Kidney (tissue), 14 donors: ENCODE results near the gene ATF7IP2. TPM values are rescaled to one million over a fixed set of nuclear protein-coding genes. Genes with fewer than 3 reads are reported as not detected.

ENCODE experiments used
- DNase-seq, 5 donors: peaks; one replicate each; pipeline ENCODE4 v3.0.0-alpha.2; 2013 to 2020
- FAIRE-seq: peaks from 2 replicates; lab custom pipeline; 2012; peaks lifted over from hg19 to GRCh38; lab: Jason Lieb, UNC
- H3K27ac ChIP-seq, 2 donors: one replicate each; pipeline ENCODE4 v1.7.0; 2013; ENCODE audit warnings: low read depth in 2 of 2, low read length in 2 of 2, inconsistent platforms in 1 of 2
- H3K27me3 ChIP-seq: one replicate; pipeline ENCODE4 v1.7.1; 2013; ENCODE audit warnings: low read length, inconsistent platforms; ENCODE audit not compliant: control insufficient read depth, insufficient read depth
- H3K36me3 ChIP-seq, 3 donors: one replicate each; pipeline versions ENCODE4 v1.7.0 to v1.7.1; 2013; ENCODE audit warnings: low read length in 3 of 3, control low read depth in 1 of 3, inconsistent platforms in 1 of 3; ENCODE audit not compliant: insufficient read depth in 3 of 3, control insufficient read depth in 2 of 3
- H3K4me1 ChIP-seq, 3 donors: one replicate each; pipeline versions ENCODE4 v1.7.0 to v1.7.1; 2013; ENCODE audit warnings: low read length in 3 of 3, inconsistent platforms in 1 of 3, low read depth in 1 of 3; ENCODE audit not compliant: control insufficient read depth in 2 of 3, insufficient read depth in 2 of 3
- H3K4me3 ChIP-seq, 3 donors: one replicate each; pipeline versions ENCODE4 v1.7.0 to v1.8.1; 2013; ENCODE audit warnings: low read length in 3 of 3, control low read depth in 1 of 3, inconsistent platforms in 1 of 3
- H3K9ac ChIP-seq, 3 donors: one replicate each; pipeline versions ENCODE4 v1.7.0 to v1.7.1; 2013; ENCODE audit warnings: low read length in 3 of 3, control low read depth in 1 of 3, inconsistent platforms in 1 of 3
- H3K9me3 ChIP-seq, 3 donors: one replicate each; pipeline versions ENCODE4 v1.7.0 to v1.7.1; 2013; ENCODE audit warnings: low read length in 3 of 3, control low read depth in 1 of 3, inconsistent platforms in 1 of 3; ENCODE audit not compliant: control insufficient read depth in 2 of 3, insufficient read depth in 1 of 3
- intact Hi-C: fragments of 100-400 bp; cut with DNase I; formaldehyde crosslinking; loops from one replicate; pipeline ENCODE4 v1.11.1; 2022
- polyA plus RNA-seq: library from polyadenylated mRNA; stranded (reverse); fragments of 350-450 nt; fragmentation: Illumina TruSeq; extraction: RNeasy Lipid Tissue Mini Kit (QIAGEN cat#74804); gene quantifications from one replicate; pipeline ENCODE4 v1.2.3, GENCODE V29; 2014; ENCODE audit warnings: low read depth, low replicate concordance; ENCODE audit not compliant: insufficient read depth
- total RNA-seq: library from RNA; stranded (reverse); fragmentation: NEBNext Ultra II Directional; extraction: Animal tissue kit (Norgen Biotek cat#: 25700); gene quantifications from one replicate; pipeline ENCODE4 v1.2.1, GENCODE V29; 2021
- TF ChIP-seq, protein P1 (sequence below): IDR thresholded peaks from 3 replicates; pipeline ENCODE4 v1.5.1; 2012; ENCODE audit warnings: mild to moderate bottlenecking, moderate library complexity, borderline replicate concordance; ENCODE audit not compliant: insufficient read depth; ENCODE audit errors: extremely low read depth
- donor health status: control.
- donor health status: control.
- donor health status: control.
- donor health status: control.
- donor health status: control.
- donor health status: DM: yes; HTN: yes; CAD: no.
- donor health status: Normal renal cell carcinoma (clear cell type).

The ATF7IP2 gene
- total and polyA plus RNA-seq, 2 donors from 2014 or later: 17.1 to 20.2 TPM

DNA sequence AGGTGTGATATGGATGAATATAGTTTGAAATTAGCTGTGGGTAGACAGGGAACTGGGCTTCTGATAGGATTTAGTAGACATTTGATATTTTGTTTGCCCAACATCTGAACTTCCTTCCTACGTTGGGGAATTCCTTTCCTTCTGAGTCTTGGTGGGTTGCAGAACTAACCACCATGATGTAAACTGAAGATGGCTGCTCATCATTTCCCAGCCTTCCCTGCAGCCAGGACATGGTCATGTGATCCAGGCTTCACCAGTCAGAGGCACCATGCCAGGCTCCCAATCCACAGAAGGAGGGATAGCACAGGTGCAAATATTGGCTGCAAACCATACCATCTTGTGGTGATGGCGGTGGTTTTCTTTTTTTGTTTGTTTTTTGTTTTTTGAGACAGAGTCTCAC is 137.1 kb downstream of the ATF7IP2 start:
- Histone ChIP-seq H3K9ac (no peak overlapping the region), H3K27me3 (no peaks in the 10 kb centered on the region), H3K4me3 (no peak overlapping the region), H3K27ac (no peak overlapping the region), H3K9me3 (no peaks in the 10 kb centered on the region), H3K4me1 (no peaks in the 10 kb centered on the region), H3K36me3 (no peaks in the 10 kb centered on the region)
- FAIRE-seq (no peak), DNase-seq (no peak)
- TF ChIP-seq, protein P1, sequence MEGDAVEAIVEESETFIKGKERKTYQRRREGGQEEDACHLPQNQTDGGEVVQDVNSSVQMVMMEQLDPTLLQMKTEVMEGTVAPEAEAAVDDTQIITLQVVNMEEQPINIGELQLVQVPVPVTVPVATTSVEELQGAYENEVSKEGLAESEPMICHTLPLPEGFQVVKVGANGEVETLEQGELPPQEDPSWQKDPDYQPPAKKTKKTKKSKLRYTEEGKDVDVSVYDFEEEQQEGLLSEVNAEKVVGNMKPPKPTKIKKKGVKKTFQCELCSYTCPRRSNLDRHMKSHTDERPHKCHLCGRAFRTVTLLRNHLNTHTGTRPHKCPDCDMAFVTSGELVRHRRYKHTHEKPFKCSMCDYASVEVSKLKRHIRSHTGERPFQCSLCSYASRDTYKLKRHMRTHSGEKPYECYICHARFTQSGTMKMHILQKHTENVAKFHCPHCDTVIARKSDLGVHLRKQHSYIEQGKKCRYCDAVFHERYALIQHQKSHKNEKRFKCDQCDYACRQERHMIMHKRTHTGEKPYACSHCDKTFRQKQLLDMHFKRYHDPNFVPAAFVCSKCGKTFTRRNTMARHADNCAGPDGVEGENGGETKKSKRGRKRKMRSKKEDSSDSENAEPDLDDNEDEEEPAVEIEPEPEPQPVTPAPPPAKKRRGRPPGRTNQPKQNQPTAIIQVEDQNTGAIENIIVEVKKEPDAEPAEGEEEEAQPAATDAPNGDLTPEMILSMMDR: no peak
- intact Hi-C loops: loop anchor here (5.0 kb wide), 1 partner anchor 209 kb away; no protein-coding TSS in a partner anchor

DNA sequence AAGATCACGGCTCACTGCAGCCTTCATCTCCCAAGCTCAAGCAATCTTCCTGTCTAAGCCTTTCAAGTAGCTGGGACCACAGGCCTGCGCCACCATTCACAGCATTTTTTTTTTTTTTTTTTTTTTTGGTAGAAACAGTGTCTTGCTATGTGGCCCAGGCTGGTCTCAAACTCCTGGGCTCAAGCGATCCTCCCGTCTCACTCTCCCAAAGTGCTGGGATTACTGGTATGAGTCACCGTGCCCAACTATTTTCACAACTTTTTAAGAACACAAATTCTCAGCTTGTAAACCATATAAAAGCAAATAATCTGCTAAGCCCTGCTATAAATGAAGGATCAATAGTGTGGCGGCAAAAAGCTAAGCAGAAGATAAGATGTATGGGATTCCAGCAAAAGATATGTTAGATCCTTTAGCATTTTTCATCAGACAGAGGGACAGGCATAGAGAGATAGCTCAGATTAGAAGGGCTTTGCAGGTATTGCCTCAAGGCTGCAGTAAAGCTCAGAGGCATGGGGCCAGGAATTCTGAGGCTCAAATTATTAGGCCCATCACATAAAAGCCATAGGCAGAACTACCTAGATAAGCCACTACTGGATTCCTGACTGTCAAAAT is 139.5 kb downstream of the ATF7IP2 start:
- Histone ChIP-seq H3K4me3 (no peak overlapping the region), H3K9ac (no peak overlapping the region), H3K9me3 (no peaks in the 10 kb centered on the region), H3K27ac (no peak overlapping the region), H3K36me3 (no peaks in the 10 kb centered on the region), H3K27me3 (no peaks in the 10 kb centered on the region), H3K4me1 (no peaks in the 10 kb centered on the region)
- intact Hi-C loops: no loop called here
- no peak for DNase-seq
- FAIRE-seq: no peak
- TF ChIP-seq, protein P1: no peak

DNA sequence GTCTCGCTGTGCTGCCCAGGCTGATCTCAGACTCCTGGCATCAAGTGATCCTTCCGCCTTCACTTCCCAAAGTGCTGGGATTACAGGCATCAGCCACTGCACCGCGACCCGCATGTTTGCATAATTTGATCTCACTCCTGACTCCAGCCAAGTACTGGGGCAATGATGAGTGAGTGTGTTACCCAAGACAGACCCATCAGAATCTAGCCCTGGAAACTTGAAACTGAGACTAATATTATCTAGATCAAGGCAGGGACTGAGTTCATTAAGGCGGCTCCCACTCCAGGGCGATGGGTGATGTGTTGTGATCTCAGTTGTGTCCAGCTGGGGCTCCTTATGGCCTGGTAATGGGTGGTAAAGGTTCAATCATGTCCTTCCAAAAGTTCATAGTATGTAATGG is 141.1 kb downstream of the ATF7IP2 start:
- intact Hi-C loops: no loop called here
- TF ChIP-seq, protein P1: no peak
- DNase-seq (no peak), FAIRE-seq (no peak)
- H3K9me3 ChIP-seq: no peaks in the 10 kb centered on the region
- H3K27me3 ChIP-seq: no peaks in the 10 kb centered on the region
- H3K27ac ChIP-seq: no peak overlapping the region
- no peaks in the 10 kb centered on the region for H3K4me1 ChIP-seq
- H3K4me3 ChIP-seq: no peak overlapping the region
- no peak overlapping the region for H3K9ac ChIP-seq
- no peaks in the 10 kb centered on the region for H3K36me3 ChIP-seq

DNA sequence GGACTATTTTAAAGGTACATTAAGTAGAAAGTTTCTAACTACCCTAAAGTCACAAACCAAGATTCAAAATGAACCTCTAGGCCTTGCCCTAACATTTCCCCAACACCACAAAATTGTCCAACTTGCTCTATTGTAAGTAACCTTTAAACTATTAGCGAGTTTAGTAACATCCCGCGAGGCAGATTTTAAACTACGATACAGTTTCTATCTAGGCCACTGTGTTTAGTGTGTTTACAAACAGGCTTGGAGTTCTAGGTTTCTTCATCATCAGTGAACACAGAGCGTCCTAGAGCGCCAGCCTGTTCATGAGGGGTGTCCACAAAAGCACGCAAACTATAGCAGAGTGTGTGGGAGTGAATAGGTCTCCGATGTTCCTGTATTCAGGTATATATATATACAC is 142.8 kb downstream of the ATF7IP2 start:
- DNase-seq (no peak), FAIRE-seq (no peak)
- Histone ChIP-seq H3K36me3 (no peaks in the 10 kb centered on the region), H3K4me1 (no peaks in the 10 kb centered on the region), H3K27ac (no peak overlapping the region), H3K9ac (no peak overlapping the region), H3K4me3 (no peak overlapping the region), H3K27me3 (no peaks in the 10 kb centered on the region), H3K9me3 (no peaks in the 10 kb centered on the region)
- TF ChIP-seq, protein P1: no peak
- intact Hi-C loops: no loop called here
